Spleen (tissue), 11 donors: ENCODE measurements around the gene EIF2D. TPM values are rescaled to one million over a fixed set of nuclear protein-coding genes. Genes with fewer than 3 reads are reported as not detected.
A peak's percentile ranks its signal among the peaks of the same experiment; 100 is the strongest.
"Not testable (repeated sequence)": the region's sequence is repeated elsewhere in the genome, so short reads cannot be mapped to it uniquely, and the experiment has no call there.

Experiments used
- DNase-seq: peaks from one replicate; pipeline ENCODE4 v3.0.0-alpha.2; 2020
- H3K27ac ChIP-seq, 8 donors: fragments of 200-600 bp; sonication (generic) in 7 of 8; 1 replicate in 4 of 8; 2 replicates in 4 of 8; pipeline versions ENCODE4 v1.5.0 to v1.8.0; 2016 to 2021; ENCODE audit warnings: inconsistent platforms in 4 of 8, mild to moderate bottlenecking in 4 of 8, moderate library complexity in 1 of 8
- H3K27me3 ChIP-seq, 7 donors: fragments of 200-600 bp; sonication (generic) in 6 of 7; replicated peaks in 1 of 7; 1 replicate in 4 of 7; 2 replicates in 3 of 7; pipeline versions ENCODE4 v1.5.0 to v1.8.0; 2016 to 2021; ENCODE audit warnings: inconsistent platforms in 3 of 7, mild to moderate bottlenecking in 1 of 7
- H3K36me3 ChIP-seq, 6 donors: fragments of 200-600 bp; sonication (generic) in 5 of 6; 1 replicate in 4 of 6; 2 replicates in 2 of 6; pipeline versions ENCODE4 v1.5.0 to v1.8.0; 2016 to 2021; ENCODE audit warnings: inconsistent platforms in 2 of 6
- H3K4me1 ChIP-seq, 6 donors: fragments of 200-600 bp; sonication (generic) in 5 of 6; 1 replicate in 3 of 6; 2 replicates in 3 of 6; pipeline versions ENCODE4 v1.5.0 to v1.8.0; 2016 to 2021; ENCODE audit warnings: inconsistent platforms in 3 of 6
- H3K4me3 ChIP-seq, 8 donors: fragments of 200-600 bp; sonication (generic) in 7 of 8; 1 replicate in 4 of 8; 2 replicates in 4 of 8; pipeline versions ENCODE4 v1.5.0 to v1.8.0; 2016 to 2021; ENCODE audit warnings: inconsistent platforms in 4 of 8, mild to moderate bottlenecking in 4 of 8, moderate library complexity in 2 of 8
- H3K9me3 ChIP-seq, 8 donors: fragments of 200-600 bp; sonication (generic) in 7 of 8; 1 replicate in 4 of 8; 2 replicates in 4 of 8; pipeline versions ENCODE4 v1.5.0 to v1.8.0; 2016 to 2021; ENCODE audit warnings: inconsistent platforms in 4 of 8
- CTCF ChIP-seq, 11 experiments: fragments of 200-600 bp in 7 of 11; fragments of 450-650 bp in 4 of 11; sonication (generic) in 4 of 11; IDR thresholded peaks in 8 of 11; conservative IDR thresholded peaks in 3 of 11; 1 replicate in 7 of 11; 2 replicates in 4 of 11; pipeline versions ENCODE4 v1.4.0 to v1.8.0; 2016 to 2021; ENCODE audit warnings: antibody characterized with exemption in 11 of 11, inconsistent platforms in 4 of 11, mild to moderate bottlenecking in 1 of 11
- POLR2A ChIP-seq, 3 donors: fragments of 450-650 bp; IDR thresholded peaks; one replicate each; pipeline ENCODE4 v1.5.1; 2017; ENCODE audit warnings: antibody characterized with exemption in 3 of 3, mild to moderate bottlenecking in 1 of 3
- POLR2AphosphoS5 ChIP-seq, 3 donors: sonication (generic); formaldehyde crosslinking; IDR thresholded peaks; one replicate each; pipeline ENCODE4 v1.5.1; 2017; ENCODE audit warnings: antibody characterized with exemption in 3 of 3
- WGBS, 5 donors: extraction: QIAGEN DNeasy Blood & Tissue Kit in 3 of 5; methylation state at CpG; one replicate each; pipeline versions ENCODE4 v1.1.5 to v1.1.7; 2013 to 2018; 5-methylcytosine and 5-hydroxymethylcytosine counted together
- intact Hi-C: fragments of 100-400 bp; cut with DNase I; formaldehyde crosslinking; loops from one replicate; pipeline ENCODE4 v1.15.0; 2023; ENCODE audit warnings: low total_unique reads
- polyA plus RNA-seq, 3 donors: library from polyadenylated mRNA; stranded (reverse); fragments of 200-250 nt; gene quantifications; one replicate each; pipeline ENCODE4 v1.2.1, GENCODE V29; 2013
- total RNA-seq, 7 donors: library from RNA; depleted of rRNA in 3 of 7; stranded (reverse); fragments of >200 nt in 3 of 7; fragmentation: NEBNext Ultra II Directional in 4 of 7; extraction: Animal tissue kit (Norgen Biotek cat#: 25700) in 4 of 7; gene quantifications; one replicate each; pipeline versions ENCODE4 v1.1.0 to v1.2.1, GENCODE V29; 2016 to 2021
- donor health status: healthy with polysubstance abuse.
- donor health status: DM: no; HTN: no; CAD: no; lungs with moderate emphysema.
- donor health status: DM: no; HTN: no; CAD: no.
- donor health status: Bipolar disorder and iron deficiency.
- donor health status: healthy.
- donor health status: DM: no; HTN: no; CAD: no.
- donor health status: DM: yes; HTN: yes; CAD: no.

The EIF2D gene
- total and polyA plus RNA-seq, 10 donors, result 38.7 to 51.6 (median 43.9) TPM

GRCh38 chr1:206633708-206634121 lies 21.4 kb upstream of the EIF2D start:
- Histone ChIP-seq H3K27ac (no peak overlapping the region), H3K4me3 (no peak overlapping the region), H3K9me3 (no peaks in the 10 kb centered on the region), H3K4me1 (peaks cover 8 to 46% (median 28%) of the 10 kb centered on the region in 6 donors), H3K36me3 (no peaks in the 10 kb centered on the region), H3K27me3 (peaks cover 0 to 11% (median 0%) of the 10 kb centered on the region in 7 donors)
- TF ChIP-seq POLR2AphosphoS5 (IDR thresholded peaks at IDR 0.05) (no peak), POLR2A (IDR thresholded peaks at IDR 0.05) (no peak), CTCF (IDR thresholded peaks at IDR 0.05 in 8 of 11, conservative IDR thresholded peaks at IDR 0.05 in 3 of 11) (no peak)
- WGBS, 5 donors, result 69 to 81% (median 77%) methylated on average over 9 of the region's 9 CpGs
- no peak for DNase-seq
- intact Hi-C loops, result loop anchor here (10.0 kb wide), 2 partner anchors 281 to 351 kb away; no protein-coding TSS in a partner anchor

- intact Hi-C loops, result loop anchor here (10.0 kb wide), 2 partner anchors 284 to 354 kb away; no protein-coding TSS in a partner anchor
Observed at GRCh38 chr1:206631085-206631509, 18.8 kb upstream of the EIF2D start.

GRCh38 chr1:206628916-206629315 lies 16.7 kb upstream of the EIF2D start:
- H3K36me3 ChIP-seq, result no peaks in the 10 kb centered on the region
- 0 to 100% (median 0%) methylated on average over 1 of the region's 1 CpG for WGBS, 5 donors
- H3K9me3 ChIP-seq, result peaks cover 0 to 7% (median 0%) of the 10 kb centered on the region in 8 donors
- TF ChIP-seq POLR2A (IDR thresholded peaks at IDR 0.05), result no peak
- no peak for TF ChIP-seq CTCF (IDR thresholded peaks at IDR 0.05 in 8 of 11, conservative IDR thresholded peaks at IDR 0.05 in 3 of 11)
- TF ChIP-seq POLR2AphosphoS5 (IDR thresholded peaks at IDR 0.05), result no peak
- H3K27me3 ChIP-seq, result no peaks in the 10 kb centered on the region
- no peak overlapping the region for H3K4me3 ChIP-seq
- no peak for DNase-seq
- H3K27ac ChIP-seq, result no peak overlapping the region
- intact Hi-C loops, result no loop called here
- H3K4me1 ChIP-seq, result peaks cover 0 to 8% (median 0%) of the 10 kb centered on the region in 6 donors

More at GRCh38 chr1:206631085-206631509, 18.8 kb upstream of the EIF2D start:
- H3K27me3 ChIP-seq, result peaks cover 0 to 9% (median 0%) of the 10 kb centered on the region in 7 donors
- no peaks in the 10 kb centered on the region for H3K36me3 ChIP-seq
- no peak for TF ChIP-seq POLR2A (IDR thresholded peaks at IDR 0.05)
- peak in 7 of 11 experiments; percentile 20 to 50 (median 32) for TF ChIP-seq CTCF (IDR thresholded peaks at IDR 0.05 in 8 of 11, conservative IDR thresholded peaks at IDR 0.05 in 3 of 11)
- peak in 1 of 3 donors; percentile 30 for TF ChIP-seq POLR2AphosphoS5 (IDR thresholded peaks at IDR 0.05)
- no peak overlapping the region for H3K27ac ChIP-seq
- WGBS, 5 donors, result 14 to 26% (median 21%) methylated on average over 4 of the region's 4 CpGs
- peaks cover 0 to 7% (median 0%) of the 10 kb centered on the region in 8 donors for H3K9me3 ChIP-seq
- no peak for DNase-seq
- no peak overlapping the region for H3K4me3 ChIP-seq
- H3K4me1 ChIP-seq, result peaks cover 8 to 29% (median 19%) of the 10 kb centered on the region in 6 donors

- H3K27me3 ChIP-seq, H3K4me3 ChIP-seq, H3K4me1 ChIP-seq, DNase-seq, intact Hi-C loops, H3K9me3 ChIP-seq, H3K27ac ChIP-seq, H3K36me3 ChIP-seq: not testable (repeated sequence)
- WGBS, 5 donors, result 89 to 98% (median 96%) methylated on average over 2 of the region's 2 CpGs
Observed at GRCh38 chr1:206626396-206626795, 14.1 kb upstream of the EIF2D start.
